H1 (cell line): Measurements from ENCODE around the gene ARMC7. TPM values are rescaled to one million over a fixed set of nuclear protein-coding genes. Genes with fewer than 3 reads are reported as not detected.

Experiments used
- TAF7 ChIP-seq: optimal IDR thresholded peaks from 2 replicates; pipeline ENCODE3; 2011; ENCODE audit warnings: low read depth, mild to moderate bottlenecking, inconsistent platforms, low read length, moderate library complexity, borderline replicate concordance
- polyA plus RNA-seq, 7 experiments: library from polyadenylated mRNA; depleted of rRNA in 3 of 7; stranded (reverse) in 5 of 7; unstranded in 2 of 7; fragments of >200 nt in 5 of 7; fragments of 200-250 nt in 2 of 7; gene quantifications; 1 replicate in 5 of 7; 2 replicates in 1 of 7; 4 replicates in 1 of 7; pipeline versions ENCODE4 v1.2.1 to v1.2.3, GENCODE V29; 2011 to 2013; ENCODE audit warnings: missing spikeins in 2 of 7, mixed read lengths in 2 of 7
- total RNA-seq: library from RNA; stranded (reverse); fragmentation: NEBNext Ultra II Directional; extraction: Animal tissue kit (Norgen Biotek cat#: 25700); gene quantifications from 2 replicates; pipeline ENCODE4 v1.2.1, GENCODE V29; 2021
- TF ChIP-seq, protein P1 (sequence below), 3 experiments: IDR thresholded peaks; 1 replicate in 2 of 3; 2 replicates in 1 of 3; pipeline versions ENCODE4 v1.5.1 to v1.6.1; 2011; ENCODE audit warnings: low read length in 3 of 3, mild to moderate bottlenecking in 3 of 3, inconsistent platforms in 2 of 3, low read depth in 1 of 3, moderate library complexity in 1 of 3; ENCODE audit not compliant: insufficient read depth in 1 of 3; ENCODE audit errors: control extremely low read depth in 1 of 3

Gene ARMC7
- total and polyA plus RNA-seq, 2 of the 8 experiments (the other 6 are each of a cell fraction or from before 2014, with no cell fraction given), result 9.8 to 13.6 TPM

GRCh38 chr17:75130059-75130631 lies 20.4 kb downstream of the ARMC7 start (continued):
- TF ChIP-seq, protein P1, sequence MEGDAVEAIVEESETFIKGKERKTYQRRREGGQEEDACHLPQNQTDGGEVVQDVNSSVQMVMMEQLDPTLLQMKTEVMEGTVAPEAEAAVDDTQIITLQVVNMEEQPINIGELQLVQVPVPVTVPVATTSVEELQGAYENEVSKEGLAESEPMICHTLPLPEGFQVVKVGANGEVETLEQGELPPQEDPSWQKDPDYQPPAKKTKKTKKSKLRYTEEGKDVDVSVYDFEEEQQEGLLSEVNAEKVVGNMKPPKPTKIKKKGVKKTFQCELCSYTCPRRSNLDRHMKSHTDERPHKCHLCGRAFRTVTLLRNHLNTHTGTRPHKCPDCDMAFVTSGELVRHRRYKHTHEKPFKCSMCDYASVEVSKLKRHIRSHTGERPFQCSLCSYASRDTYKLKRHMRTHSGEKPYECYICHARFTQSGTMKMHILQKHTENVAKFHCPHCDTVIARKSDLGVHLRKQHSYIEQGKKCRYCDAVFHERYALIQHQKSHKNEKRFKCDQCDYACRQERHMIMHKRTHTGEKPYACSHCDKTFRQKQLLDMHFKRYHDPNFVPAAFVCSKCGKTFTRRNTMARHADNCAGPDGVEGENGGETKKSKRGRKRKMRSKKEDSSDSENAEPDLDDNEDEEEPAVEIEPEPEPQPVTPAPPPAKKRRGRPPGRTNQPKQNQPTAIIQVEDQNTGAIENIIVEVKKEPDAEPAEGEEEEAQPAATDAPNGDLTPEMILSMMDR (IDR thresholded peaks at IDR 0.05; ENCODE audit: control extremely low read depth in 1 of 3, insufficient read depth in 1 of 3, low read depth in 1 of 3, low read length in 3 of 3), result no peak
- no peak for TF ChIP-seq TAF7
